ENCODE measurements around the gene FAM185A. TPM values are rescaled to one million over a fixed set of nuclear protein-coding genes. Genes with fewer than 3 reads are reported as not detected.

The FAM185A gene
- total and polyA plus RNA-seq, 11 donors = 3.4 to 10.2 (median 8.0) TPM

DNA sequence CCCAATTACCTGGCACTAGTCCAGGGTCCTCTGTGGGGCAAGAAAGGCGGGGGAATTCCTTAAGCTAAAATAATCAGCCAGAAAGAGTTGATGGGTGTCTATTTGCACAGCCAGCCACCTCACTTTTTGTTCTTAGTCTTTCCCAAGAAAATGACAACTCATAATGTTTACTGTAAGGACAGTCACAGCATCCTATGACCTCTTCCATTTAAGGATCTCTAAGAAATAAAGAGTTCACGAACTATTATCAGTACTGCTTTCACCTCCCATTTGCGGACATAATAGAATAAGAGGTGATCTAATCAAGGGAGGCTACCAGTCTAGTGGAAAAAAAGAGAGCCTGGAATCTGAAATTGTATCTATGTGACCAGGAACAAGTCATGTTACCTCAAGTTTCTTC lies 91.6 kb downstream of the FAM185A start:
- WGBS, 4 donors = 93 to 98% (median 95%) methylated on average over 3 of the region's 3 CpGs
- H3K36me3 ChIP-seq = no peaks in the 10 kb centered on the region
- intact Hi-C loops (cut with DNase I) = no loop called here

GRCh38 chr7:102841290-102841689 lies 92.5 kb downstream of the FAM185A start:
- WGBS, 4 donors = 42 to 61% (median 51%) methylated on average over 2 of the region's 2 CpGs
- TF ChIP-seq CTCF (IDR thresholded peaks at IDR 0.05) (no peak), POLR2A (IDR thresholded peaks at IDR 0.05) (no peak)

More for the DNA sequence above, 91.6 kb downstream of the FAM185A start:
- Histone ChIP-seq H3K9me3 (no peaks in the 10 kb centered on the region), H3K4me1 (peaks cover 0 to 6% (median 0%) of the 10 kb centered on the region in 12 donors), H3K27me3 (no peaks in the 10 kb centered on the region), H3K4me3 (no peak overlapping the region), H3K27ac (no peak overlapping the region)
- DNase-seq (no peak), ATAC-seq (no peak)
- TF ChIP-seq POLR2A (IDR thresholded peaks at IDR 0.05) (no peak), CTCF (IDR thresholded peaks at IDR 0.05) (no peak)

DNA sequence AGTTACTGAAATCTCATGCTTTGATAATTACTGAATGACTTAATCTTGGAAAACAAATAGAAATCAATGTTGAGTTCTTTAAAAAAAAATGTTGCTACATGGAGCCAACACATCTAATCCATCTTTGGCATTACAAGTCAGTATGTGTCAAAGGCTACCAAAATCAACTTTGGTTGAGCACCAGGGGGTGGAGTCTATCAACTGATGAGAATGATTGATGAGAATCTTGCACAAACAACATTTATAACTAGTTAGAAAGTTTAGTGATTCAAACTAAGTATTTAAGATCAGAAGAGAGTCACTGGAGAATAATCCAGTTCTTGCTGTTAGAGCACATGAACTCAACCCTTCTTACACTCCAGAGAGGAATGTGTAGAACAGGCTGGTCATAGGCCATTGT lies 93.5 kb downstream of the FAM185A start:
- intact Hi-C loops (cut with DNase I) = no loop called here
- DNase-seq = no peak

More at GRCh38 chr7:102841290-102841689, 92.5 kb downstream of the FAM185A start:
- Histone ChIP-seq H3K9me3 (no peaks in the 10 kb centered on the region), H3K4me3 (no peak overlapping the region), H3K27me3 (no peaks in the 10 kb centered on the region), H3K36me3 (no peaks in the 10 kb centered on the region), H3K4me1 (peaks cover 0 to 6% (median 0%) of the 10 kb centered on the region in 12 donors), H3K27ac (no peak overlapping the region)
- intact Hi-C loops (cut with DNase I) = no loop called here
- no peak for ATAC-seq
- no peak for DNase-seq

GRCh38 chr7:102843850-102844249 lies 95.1 kb downstream of the FAM185A start:
- ATAC-seq = no peak
- Histone ChIP-seq H3K27me3 (no peaks in the 10 kb centered on the region), H3K9me3 (no peaks in the 10 kb centered on the region), H3K36me3 (no peaks in the 10 kb centered on the region), H3K4me1 (no peaks in the 10 kb centered on the region), H3K4me3 (no peak overlapping the region), H3K27ac (no peak overlapping the region)
- intact Hi-C loops (cut with DNase I) = no loop called here
- 94 to 98% (median 97%) methylated on average over 3 of the region's 3 CpGs for WGBS, 4 donors
- no peak for TF ChIP-seq CTCF (IDR thresholded peaks at IDR 0.05)
- no peak for TF ChIP-seq POLR2A (IDR thresholded peaks at IDR 0.05)
- DNase-seq = no peak

More for the DNA sequence above, 93.5 kb downstream of the FAM185A start:
- no peaks in the 10 kb centered on the region for H3K9me3 ChIP-seq
- H3K27ac ChIP-seq = no peak overlapping the region
- H3K27me3 ChIP-seq = no peaks in the 10 kb centered on the region
- H3K4me3 ChIP-seq = no peak overlapping the region
- ATAC-seq = no peak
- no peaks in the 10 kb centered on the region for H3K36me3 ChIP-seq
- H3K4me1 ChIP-seq = no peaks in the 10 kb centered on the region
- TF ChIP-seq CTCF (IDR thresholded peaks at IDR 0.05) = no peak
- TF ChIP-seq POLR2A (IDR thresholded peaks at IDR 0.05) = no peak

Measured in heart left ventricle (tissue), 16 donors.